ENCODE results near the gene EDC3. TPM values are rescaled to one million over a fixed set of nuclear protein-coding genes. Genes with fewer than 3 reads are reported as not detected.

The EDC3 gene
- total RNA-seq, 2 experiments from 2014 or later: 44.7 to 45.0 TPM

DNA sequence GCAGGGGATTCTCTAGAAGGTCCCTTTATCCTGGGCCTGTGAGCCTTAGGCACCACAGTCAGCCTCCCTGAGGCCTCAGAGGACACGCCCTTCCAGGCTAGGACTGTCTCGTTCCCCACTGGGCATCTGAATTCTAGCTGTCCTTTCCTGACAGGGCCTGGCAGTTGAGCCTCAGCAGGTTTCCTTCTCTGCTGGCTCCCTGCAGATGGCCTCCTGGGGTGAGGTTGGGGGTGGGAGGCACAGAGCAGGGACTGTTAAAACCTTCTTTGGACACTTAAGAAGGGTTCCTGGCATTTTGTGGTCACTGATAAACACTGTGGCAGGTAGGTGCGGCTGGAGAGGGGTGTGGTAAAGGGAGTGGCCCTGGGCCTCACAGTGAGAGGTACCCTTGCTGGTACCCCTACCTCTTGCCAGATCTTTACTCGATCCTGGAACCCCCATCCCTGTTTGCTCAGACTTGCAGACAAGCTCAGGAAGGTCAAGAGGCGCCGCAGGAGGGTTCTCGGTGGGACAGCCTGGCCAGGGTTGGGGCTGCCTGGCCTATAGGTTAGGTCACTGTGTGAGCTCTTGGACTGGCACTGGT, 71.7 kb downstream of the EDC3 start:
- Mint-ChIP-seq H3K4me1 (peaks cover 23% of the 10 kb centered on the region), H3K27me3 (no peaks in the 10 kb centered on the region), H3K4me3 (no peak overlapping the region), H3K36me3 (ENCODE audit: low read depth) (peaks cover 76% of the 10 kb centered on the region), H3K9me3 (ENCODE audit: low read depth) (no peaks in the 10 kb centered on the region), H3K27ac (no peak overlapping the region)
- intact Hi-C loops (cut with DNase I, micrococcal nuclease): no loop called here
- no peak for ATAC-seq
- no peak for DNase-seq
- ChIA-PET CTCF (interaction anchor here (0.6 to 13.6 kb wide), 4 partner anchors 10 to 829 kb away, joined by 3 to 170 read pairs (median 31); no protein-coding TSS in a partner anchor), POLR2A (no interaction called here)

DNA sequence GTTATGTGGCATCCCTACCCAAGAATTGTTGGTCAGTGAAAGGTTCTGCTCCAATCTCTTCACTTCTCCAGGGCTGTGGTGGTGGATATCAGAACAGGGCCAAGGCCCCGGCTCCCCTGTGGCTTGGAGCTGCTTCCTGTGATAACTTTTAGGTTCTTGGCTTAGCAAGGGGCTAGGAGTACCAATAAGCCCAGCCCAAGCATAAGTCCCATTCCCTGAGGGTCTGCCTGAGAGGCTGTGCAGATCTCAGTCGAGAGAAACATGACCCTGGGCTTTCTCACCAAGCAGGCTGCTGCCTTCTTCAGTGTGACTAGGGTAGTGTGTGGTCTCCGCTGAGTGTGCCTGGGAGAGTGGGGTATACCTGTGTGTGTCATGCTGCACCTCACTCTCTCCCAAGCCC, 73.1 kb downstream of the EDC3 start:
- CTCF ChIA-PET: interaction anchor here (0.7 to 13.6 kb wide), 9 partner anchors 11 to 279 kb away, joined by 3 to 170 read pairs (median 3); no protein-coding TSS in a partner anchor
- peaks cover 68% of the 10 kb centered on the region for H3K36me3 Mint-ChIP-seq (ENCODE audit: low read depth)
- intact Hi-C loops (cut with DNase I, micrococcal nuclease): no loop called here

DNA sequence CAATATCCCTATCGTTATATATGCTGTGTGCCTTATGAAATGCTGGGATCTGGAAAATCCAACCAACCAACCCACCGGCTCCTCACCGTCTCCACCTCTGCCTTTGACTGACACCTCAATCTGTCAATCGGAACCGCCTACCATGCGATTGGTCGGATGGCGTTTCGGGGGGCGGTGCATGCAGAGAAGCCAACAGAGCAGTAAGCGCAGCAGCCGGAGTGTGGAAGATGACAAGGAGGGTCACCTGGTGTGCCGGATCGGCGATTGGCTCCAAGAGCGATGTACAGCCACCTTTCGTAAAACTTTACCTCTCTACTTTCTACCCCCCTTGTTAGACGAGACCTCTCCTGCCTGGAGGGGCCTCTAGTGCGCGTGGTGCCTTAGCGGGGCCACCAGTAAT, 73.9 kb downstream of the EDC3 start:
- Mint-ChIP-seq H3K27ac (no peak overlapping the region), H3K36me3 (ENCODE audit: low read depth) (peaks cover 71% of the 10 kb centered on the region), H3K27me3 (no peaks in the 10 kb centered on the region), H3K4me1 (peaks cover 45% of the 10 kb centered on the region), H3K9me3 (ENCODE audit: low read depth) (no peaks in the 10 kb centered on the region), H3K4me3 (no peak overlapping the region)
- no peak for DNase-seq
- CTCF ChIA-PET: interaction anchor here (0.6 to 13.6 kb wide), 24 partner anchors 11 to 280 kb away, joined by 3 to 170 read pairs (median 4); no protein-coding TSS in a partner anchor
- intact Hi-C loops (cut with DNase I, micrococcal nuclease): loop anchor here in 1 of 2 experiments (1.0 kb wide), 2 partner anchors 147 to 248 kb away; no protein-coding TSS in a partner anchor
- ATAC-seq: no peak
- POLR2A ChIA-PET: interaction anchor here (0.7 kb wide), 1 partner anchor 226 kb away, joined by 4 read pairs; no protein-coding TSS in a partner anchor

More for the DNA sequence above, 73.1 kb downstream of the EDC3 start:
- no peak overlapping the region for H3K27ac Mint-ChIP-seq
- ATAC-seq: no peak
- no peak for DNase-seq
- H3K27me3 Mint-ChIP-seq: no peaks in the 10 kb centered on the region
- no peak overlapping the region for H3K4me3 Mint-ChIP-seq
- H3K9me3 Mint-ChIP-seq (ENCODE audit: low read depth): no peaks in the 10 kb centered on the region
- H3K4me1 Mint-ChIP-seq: peaks cover 37% of the 10 kb centered on the region
- POLR2A ChIA-PET: interaction anchor here (0.7 kb wide), 3 partner anchors 192 to 238 kb away, joined by 3 to 4 read pairs (median 3); no protein-coding TSS in a partner anchor

DNA sequence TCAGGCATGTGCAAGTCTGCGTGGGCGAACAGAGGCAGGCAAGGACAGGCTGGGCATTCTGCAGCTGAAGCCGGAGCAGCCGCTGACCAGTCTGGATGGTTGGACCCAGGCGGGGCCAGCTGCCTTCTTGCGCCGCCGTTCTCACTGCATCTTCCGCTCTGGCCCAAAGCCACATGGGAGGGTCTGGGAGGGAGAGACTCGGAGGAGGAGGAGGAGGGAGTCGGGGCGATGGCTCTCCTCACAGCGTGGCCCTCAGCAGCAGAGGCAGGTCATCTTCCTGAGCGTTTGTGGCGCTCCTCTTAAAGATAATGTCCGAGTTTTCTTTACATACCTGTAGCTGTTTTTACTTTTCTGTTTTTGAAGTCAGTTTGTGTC, 74.3 kb downstream of the EDC3 start:
- intact Hi-C loops (cut with DNase I, micrococcal nuclease): loop anchor here in 1 of 2 experiments (1.0 kb wide), 2 partner anchors 148 to 247 kb away; no protein-coding TSS in a partner anchor
- CTCF ChIA-PET: interaction anchor here (0.5 to 13.6 kb wide), 29 partner anchors 11 to 328 kb away, joined by 3 to 170 read pairs (median 4); no protein-coding TSS in a partner anchor

DNA sequence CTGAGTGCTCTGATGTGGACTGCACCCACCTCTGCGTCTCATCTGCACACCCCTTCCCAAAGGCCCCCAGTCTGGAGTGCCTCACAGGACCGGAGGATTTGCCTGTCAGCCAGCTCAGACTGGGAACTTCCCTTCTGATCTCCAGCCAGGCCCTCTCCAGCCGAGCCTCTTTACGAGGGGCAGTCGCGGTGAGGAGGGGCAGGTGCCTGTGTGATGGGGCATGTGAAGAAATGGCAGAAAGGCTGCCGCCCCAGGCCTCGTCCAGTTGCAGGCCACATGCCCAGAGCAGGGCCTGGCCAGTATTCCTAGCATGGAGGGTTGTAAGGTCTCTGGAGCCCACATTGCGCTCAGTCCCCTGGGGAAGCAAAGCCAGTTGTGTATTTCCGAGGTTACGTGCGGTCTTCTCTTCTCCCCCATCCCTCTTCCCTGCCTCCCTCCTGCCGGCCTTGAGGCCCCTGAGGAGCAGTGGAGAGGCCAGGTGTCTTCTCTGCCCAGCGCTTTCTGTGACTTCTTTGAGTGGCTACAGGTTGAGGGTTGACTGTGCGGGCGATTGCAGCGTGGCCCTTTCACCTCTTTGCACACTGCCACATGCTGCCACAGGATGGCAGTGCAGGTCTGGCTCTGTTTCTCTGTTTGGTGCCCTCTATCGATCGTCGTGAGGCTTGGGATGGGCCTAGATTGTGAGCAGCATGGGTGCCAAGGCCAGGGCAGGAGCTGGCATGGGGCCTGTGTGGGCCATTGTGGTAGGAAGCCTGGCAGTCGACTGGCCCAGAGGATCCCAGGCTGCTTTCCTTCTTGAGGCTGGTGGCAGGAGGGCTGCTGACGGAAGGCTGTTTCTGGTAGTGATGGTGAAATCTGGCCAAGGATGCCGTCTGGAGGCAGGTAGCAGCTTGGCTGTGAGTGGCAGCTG, 74.9 kb downstream of the EDC3 start:
- ATAC-seq (peak; percentile 97), DNase-seq (peak; percentile 90)
- no peaks in the 10 kb centered on the region for H3K9me3 Mint-ChIP-seq (ENCODE audit: low read depth)
- peaks cover 72% of the 10 kb centered on the region for H3K36me3 Mint-ChIP-seq (ENCODE audit: low read depth)
- H3K27me3 Mint-ChIP-seq: no peaks in the 10 kb centered on the region
- POLR2A ChIA-PET: no interaction called here
- no peak overlapping the region for H3K4me3 Mint-ChIP-seq
- peaks cover 46% of the 10 kb centered on the region for H3K4me1 Mint-ChIP-seq
- H3K27ac Mint-ChIP-seq: peak overlapping the region; percentile 80
- CTCF ChIA-PET: interaction anchor here (0.5 to 13.6 kb wide), 29 partner anchors 10 to 329 kb away, joined by 3 to 170 read pairs (median 4); no protein-coding TSS in a partner anchor
- intact Hi-C loops (cut with DNase I, micrococcal nuclease): loop anchor here in 1 of 2 experiments (1.0 kb wide), 2 partner anchors 148 to 247 kb away; no protein-coding TSS in a partner anchor

More for the DNA sequence above, 74.3 kb downstream of the EDC3 start:
- Mint-ChIP-seq H3K4me1 (peaks cover 49% of the 10 kb centered on the region), H3K27me3 (no peaks in the 10 kb centered on the region), H3K27ac (no peak overlapping the region), H3K4me3 (no peak overlapping the region), H3K36me3 (ENCODE audit: low read depth) (peaks cover 71% of the 10 kb centered on the region), H3K9me3 (ENCODE audit: low read depth) (no peaks in the 10 kb centered on the region)
- POLR2A ChIA-PET: no interaction called here
- ATAC-seq (no peak), DNase-seq (no peak)

DNA sequence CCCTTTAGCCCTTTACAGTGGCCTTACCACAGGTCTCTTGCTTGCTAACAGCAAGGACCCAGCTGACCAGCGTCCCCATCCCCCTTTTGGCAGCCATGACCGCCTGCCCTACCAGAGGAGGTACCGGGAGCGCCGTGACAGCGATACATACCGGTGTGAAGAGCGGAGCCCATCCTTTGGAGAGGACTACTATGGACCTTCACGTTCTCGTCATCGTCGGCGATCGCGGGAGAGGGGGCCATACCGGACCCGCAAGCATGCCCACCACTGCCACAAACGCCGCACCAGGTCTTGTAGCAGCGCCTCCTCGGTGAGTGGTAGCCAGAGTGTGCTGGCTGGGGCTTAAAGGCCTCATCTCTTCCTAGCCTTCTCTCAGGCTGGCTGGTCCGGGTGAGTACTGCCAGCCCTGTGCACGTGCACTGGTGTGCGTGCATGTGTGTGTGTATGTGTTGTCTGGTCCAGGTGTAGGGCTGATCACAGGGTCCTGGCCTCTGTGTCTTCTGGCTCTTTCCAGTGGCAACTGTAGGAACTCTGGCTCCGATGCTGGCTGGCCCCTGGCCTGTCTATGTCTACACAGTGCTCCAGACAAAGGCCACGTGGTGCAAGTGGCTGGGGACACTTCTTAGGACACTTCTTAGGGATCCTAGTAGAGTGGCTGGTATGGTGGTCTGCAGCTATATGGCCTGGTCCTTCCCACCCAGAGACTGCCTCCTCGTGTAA, 75.7 kb downstream of the EDC3 start:
- Mint-ChIP-seq H3K27me3 (no peaks in the 10 kb centered on the region), H3K4me3 (no peak overlapping the region), H3K36me3 (ENCODE audit: low read depth) (peaks cover 67% of the 10 kb centered on the region), H3K9me3 (ENCODE audit: low read depth) (no peaks in the 10 kb centered on the region), H3K27ac (peak overlapping the region; percentile 51), H3K4me1 (peaks cover 46% of the 10 kb centered on the region)
- no peak for ATAC-seq
- ChIA-PET CTCF (interaction anchor here (1.7 to 13.6 kb wide), 3 partner anchors 14 to 150 kb away, joined by 4 to 170 read pairs (median 59); no protein-coding TSS in a partner anchor), POLR2A (no interaction called here)
- DNase-seq: no peak
- intact Hi-C loops (cut with DNase I, micrococcal nuclease): loop anchor here in 1 of 2 experiments (5.0 to 10.0 kb wide), 3 partner anchors 282 to 1282 kb away; partner anchors contain the start of genes FBXO22, IMP3 and SNX33

DNA sequence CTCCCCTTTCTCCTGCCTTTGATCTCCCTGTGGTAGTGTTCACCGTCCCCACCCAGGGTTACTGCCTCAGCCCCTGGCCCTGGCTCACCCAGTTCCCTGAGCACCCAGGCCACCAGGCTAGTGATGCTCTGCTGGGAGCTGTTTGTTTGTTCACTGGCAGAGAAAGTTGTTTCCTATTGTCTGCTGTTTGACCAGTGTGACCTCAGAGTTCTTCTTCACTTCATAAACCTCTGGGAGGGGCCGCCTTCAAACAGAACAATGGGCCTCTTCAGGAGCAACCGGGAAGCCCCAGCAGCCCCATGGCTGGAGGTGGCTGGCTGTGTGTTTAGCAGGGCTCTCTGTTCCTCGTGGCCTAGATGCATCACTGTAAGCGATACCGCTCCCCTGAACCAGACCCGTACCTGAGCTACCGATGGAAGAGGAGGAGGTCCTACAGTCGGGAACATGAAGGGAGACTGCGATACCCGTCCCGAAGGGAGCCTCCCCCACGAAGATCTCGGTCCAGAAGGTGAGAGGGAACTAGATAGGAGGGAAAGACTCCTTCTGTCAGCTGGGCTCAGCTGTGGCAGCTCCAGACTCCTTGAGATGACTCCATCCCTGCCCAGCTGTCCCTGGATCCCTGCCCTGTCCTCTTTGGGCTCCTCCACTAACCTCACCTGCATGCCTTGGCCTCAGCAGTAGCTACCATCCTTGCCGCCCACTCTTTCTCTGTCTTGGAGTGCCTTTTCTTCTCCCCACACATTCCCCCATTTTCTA, 76.8 kb downstream of the EDC3 start:
- DNase-seq (no peak), ATAC-seq (no peak)
- H3K4me3 Mint-ChIP-seq: no peak overlapping the region
- H3K27ac Mint-ChIP-seq: peak overlapping the region; percentile 71
- no peaks in the 10 kb centered on the region for H3K27me3 Mint-ChIP-seq
- H3K9me3 Mint-ChIP-seq (ENCODE audit: low read depth): no peaks in the 10 kb centered on the region
- intact Hi-C loops (cut with DNase I, micrococcal nuclease): loop anchor here in 1 of 2 experiments (5.0 to 10.0 kb wide), 3 partner anchors 283 to 1283 kb away; partner anchors contain the start of genes FBXO22, IMP3 and SNX33
- ChIA-PET CTCF (interaction anchor here (0.5 to 13.6 kb wide), 10 partner anchors 15 to 283 kb away, joined by 3 to 170 read pairs (median 4); partner anchors contain the start of gene CSK), POLR2A (no interaction called here)
- peaks cover 56% of the 10 kb centered on the region for H3K36me3 Mint-ChIP-seq (ENCODE audit: low read depth)
- peaks cover 49% of the 10 kb centered on the region for H3K4me1 Mint-ChIP-seq

DNA sequence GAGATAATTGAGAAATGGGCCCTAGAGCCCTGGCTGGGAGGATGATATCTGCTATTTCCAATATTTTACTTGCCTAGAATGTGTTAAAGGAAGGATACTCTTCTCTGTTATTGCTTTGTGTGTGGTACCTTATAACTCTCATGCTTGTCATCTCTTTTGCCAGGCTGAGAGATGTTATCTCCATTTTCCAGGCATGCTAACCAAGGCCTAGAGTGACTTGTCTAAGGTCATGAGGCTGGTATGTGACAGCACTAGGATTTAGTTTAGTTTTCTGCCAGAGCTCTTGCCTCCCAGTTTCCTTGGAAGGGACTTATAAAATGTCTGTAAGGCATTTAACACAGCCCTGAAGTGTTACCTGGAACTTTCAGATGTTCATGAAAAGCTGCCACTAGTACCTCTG, 78.8 kb downstream of the EDC3 start:
- Mint-ChIP-seq H3K4me1 (peaks cover 48% of the 10 kb centered on the region), H3K4me3 (peak overlapping the region; percentile 93), H3K36me3 (ENCODE audit: low read depth) (peaks cover 41% of the 10 kb centered on the region), H3K9me3 (ENCODE audit: low read depth) (no peaks in the 10 kb centered on the region), H3K27me3 (no peaks in the 10 kb centered on the region), H3K27ac (peak overlapping the region; percentile 92)
- POLR2A ChIA-PET: interaction anchor here (1.4 to 1.7 kb wide), 2 partner anchors 167 to 238 kb away, joined by 3 to 4 read pairs; no protein-coding TSS in a partner anchor
- intact Hi-C loops (cut with DNase I, micrococcal nuclease): loop anchor here in 1 of 2 experiments (5.0 to 10.0 kb wide), 3 partner anchors 285 to 1285 kb away; partner anchors contain the start of genes FBXO22, IMP3 and SNX33
- DNase-seq: no peak
- no peak for ATAC-seq
- CTCF ChIA-PET: interaction anchor here (0.6 to 13.6 kb wide), 17 partner anchors 10 to 1010 kb away, joined by 3 to 170 read pairs (median 5); partner anchors contain the start of genes CSK, PPCDC and UBL7

DNA sequence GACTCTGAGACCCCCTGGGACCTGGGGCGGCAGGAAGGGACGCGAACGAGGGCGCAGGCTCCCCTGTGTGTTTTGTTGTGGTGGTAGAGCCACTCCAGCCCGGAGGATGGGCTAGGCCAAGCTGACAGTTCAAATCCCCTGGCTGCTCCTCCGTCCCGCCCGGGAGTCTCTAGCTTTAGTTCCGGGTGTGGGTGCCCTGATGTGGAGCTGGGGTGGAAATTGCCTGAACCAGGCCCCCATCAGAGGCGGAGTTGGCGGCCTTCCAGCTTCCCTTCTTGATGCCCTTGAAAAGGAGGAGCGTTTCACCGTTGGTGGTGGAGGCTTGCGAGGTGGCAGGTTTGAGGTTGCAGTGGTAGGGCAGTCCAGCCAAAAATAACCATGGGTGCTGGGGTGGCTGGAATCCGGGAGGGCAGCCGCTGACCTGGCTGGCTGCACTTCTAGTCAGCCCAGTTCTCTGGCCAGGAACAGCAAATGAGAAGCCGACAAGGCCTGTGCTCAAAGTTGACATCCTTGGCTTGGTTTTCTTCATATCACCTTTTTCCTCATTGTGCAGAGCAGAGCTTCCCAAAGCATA, 79.4 kb downstream of the EDC3 start:
- H3K4me1 Mint-ChIP-seq: peaks cover 48% of the 10 kb centered on the region
- POLR2A ChIA-PET: interaction anchor here (1.7 kb wide), 2 partner anchors 76 to 168 kb away, joined by 4 to 8 read pairs; partner anchors contain the start of gene ARID3B
- H3K36me3 Mint-ChIP-seq (ENCODE audit: low read depth): peaks cover 36% of the 10 kb centered on the region
- peak overlapping the region; percentile 93 for H3K4me3 Mint-ChIP-seq
- no peaks in the 10 kb centered on the region for H3K27me3 Mint-ChIP-seq
- H3K27ac Mint-ChIP-seq: peak overlapping the region; percentile 92
- no peaks in the 10 kb centered on the region for H3K9me3 Mint-ChIP-seq (ENCODE audit: low read depth)
- ATAC-seq (no peak), DNase-seq (peak; percentile 83)
- CTCF ChIA-PET: interaction anchor here (0.5 to 13.6 kb wide), 14 partner anchors 10 to 407 kb away, joined by 3 to 170 read pairs (median 4); partner anchors contain the start of genes CSK and UBL7
- intact Hi-C loops (cut with DNase I, micrococcal nuclease): loop anchor here in 1 of 2 experiments (5.0 to 10.0 kb wide), 3 partner anchors 286 to 1286 kb away; partner anchors contain the start of genes FBXO22, IMP3 and SNX33

All from activated CD4-positive, alpha-beta T cell treated with anti-CD3 and anti-CD28 coated beads for 36 hours (primary cell).